ENCODE results near the gene GARIN5A. TPM values are rescaled to one million over a fixed set of nuclear protein-coding genes. Genes with fewer than 3 reads are reported as not detected.

Gene GARIN5A
- polyA plus RNA-seq, 2 of the 4 experiments (the other 2 are of a cell fraction): 1.1 to 1.7 TPM

DNA sequence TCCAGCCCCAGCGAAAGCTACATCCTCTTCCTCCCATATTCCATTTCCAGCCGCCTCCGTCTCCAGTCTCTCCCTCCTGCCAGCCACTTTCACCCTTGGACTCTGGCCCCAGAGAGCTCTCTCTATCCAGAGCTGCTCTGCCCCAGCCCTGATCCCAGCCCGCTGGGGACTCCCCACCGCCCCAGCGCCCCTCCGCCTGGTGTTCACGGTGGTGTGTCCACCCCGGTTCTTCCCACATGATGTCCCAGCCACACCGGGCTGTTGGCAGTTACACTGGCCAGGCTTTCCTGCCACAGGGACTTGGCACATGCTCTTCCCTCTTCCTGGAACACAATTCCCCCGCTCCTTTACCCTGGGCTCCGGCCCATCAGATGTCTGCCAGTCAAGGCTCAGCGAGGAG lies 11.6 kb downstream of the GARIN5A start:
- DNase-seq (ENCODE audit: low read depth in 1 of 2, low spot score in 1 of 2): no peak
- no peak overlapping the region for H3K27ac ChIP-seq
- TF ChIP-seq, protein P1, sequence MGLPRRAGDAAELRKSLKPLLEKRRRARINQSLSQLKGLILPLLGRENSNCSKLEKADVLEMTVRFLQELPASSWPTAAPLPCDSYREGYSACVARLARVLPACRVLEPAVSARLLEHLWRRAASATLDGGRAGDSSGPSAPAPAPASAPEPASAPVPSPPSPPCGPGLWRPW (IDR thresholded peaks at IDR 0.05): no peak
- TF ChIP-seq, protein P2, sequence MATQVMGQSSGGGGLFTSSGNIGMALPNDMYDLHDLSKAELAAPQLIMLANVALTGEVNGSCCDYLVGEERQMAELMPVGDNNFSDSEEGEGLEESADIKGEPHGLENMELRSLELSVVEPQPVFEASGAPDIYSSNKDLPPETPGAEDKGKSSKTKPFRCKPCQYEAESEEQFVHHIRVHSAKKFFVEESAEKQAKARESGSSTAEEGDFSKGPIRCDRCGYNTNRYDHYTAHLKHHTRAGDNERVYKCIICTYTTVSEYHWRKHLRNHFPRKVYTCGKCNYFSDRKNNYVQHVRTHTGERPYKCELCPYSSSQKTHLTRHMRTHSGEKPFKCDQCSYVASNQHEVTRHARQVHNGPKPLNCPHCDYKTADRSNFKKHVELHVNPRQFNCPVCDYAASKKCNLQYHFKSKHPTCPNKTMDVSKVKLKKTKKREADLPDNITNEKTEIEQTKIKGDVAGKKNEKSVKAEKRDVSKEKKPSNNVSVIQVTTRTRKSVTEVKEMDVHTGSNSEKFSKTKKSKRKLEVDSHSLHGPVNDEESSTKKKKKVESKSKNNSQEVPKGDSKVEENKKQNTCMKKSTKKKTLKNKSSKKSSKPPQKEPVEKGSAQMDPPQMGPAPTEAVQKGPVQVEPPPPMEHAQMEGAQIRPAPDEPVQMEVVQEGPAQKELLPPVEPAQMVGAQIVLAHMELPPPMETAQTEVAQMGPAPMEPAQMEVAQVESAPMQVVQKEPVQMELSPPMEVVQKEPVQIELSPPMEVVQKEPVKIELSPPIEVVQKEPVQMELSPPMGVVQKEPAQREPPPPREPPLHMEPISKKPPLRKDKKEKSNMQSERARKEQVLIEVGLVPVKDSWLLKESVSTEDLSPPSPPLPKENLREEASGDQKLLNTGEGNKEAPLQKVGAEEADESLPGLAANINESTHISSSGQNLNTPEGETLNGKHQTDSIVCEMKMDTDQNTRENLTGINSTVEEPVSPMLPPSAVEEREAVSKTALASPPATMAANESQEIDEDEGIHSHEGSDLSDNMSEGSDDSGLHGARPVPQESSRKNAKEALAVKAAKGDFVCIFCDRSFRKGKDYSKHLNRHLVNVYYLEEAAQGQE (IDR thresholded peaks at IDR 0.05): no peak
- TF ChIP-seq GATA3 (IDR thresholded peaks at IDR 0.05; ENCODE audit: borderline replicate concordance) (no peak), EHMT2 (IDR thresholded peaks at IDR 0.05; ENCODE audit: low read depth) (no peak), JUN (IDR thresholded peaks at IDR 0.05) (no peak), RAD21 (conservative IDR thresholded peaks at IDR 0.05 in 1 of 2, IDR thresholded peaks at IDR 0.05 in 1 of 2) (no peak), FOSB (CRISPR knock-in tag; IDR thresholded peaks at IDR 0.05) (no peak), POLR2A (IDR thresholded peaks at IDR 0.05; ENCODE audit: low read length) (no peak), ZC3H11A (IDR thresholded peaks at IDR 0.05) (no peak), ESRRA (IDR thresholded peaks at IDR 0.05; ENCODE audit: borderline replicate concordance, low read length) (no peak), TFCP2L1 (CRISPR knock-in tag; IDR thresholded peaks at IDR 0.05) (no peak), ZSCAN20 (CRISPR knock-in tag; IDR thresholded peaks at IDR 0.05) (no peak), NPAS2 (CRISPR knock-in tag; IDR thresholded peaks at IDR 0.05; ENCODE audit: borderline replicate concordance) (no peak), RCOR1 (IDR thresholded peaks at IDR 0.05; ENCODE audit: low read depth, low read length) (no peak), MAZ (IDR thresholded peaks at IDR 0.05; ENCODE audit: borderline replicate concordance, low read depth, low read length) (no peak)
- TF ChIP-seq, protein P3, sequence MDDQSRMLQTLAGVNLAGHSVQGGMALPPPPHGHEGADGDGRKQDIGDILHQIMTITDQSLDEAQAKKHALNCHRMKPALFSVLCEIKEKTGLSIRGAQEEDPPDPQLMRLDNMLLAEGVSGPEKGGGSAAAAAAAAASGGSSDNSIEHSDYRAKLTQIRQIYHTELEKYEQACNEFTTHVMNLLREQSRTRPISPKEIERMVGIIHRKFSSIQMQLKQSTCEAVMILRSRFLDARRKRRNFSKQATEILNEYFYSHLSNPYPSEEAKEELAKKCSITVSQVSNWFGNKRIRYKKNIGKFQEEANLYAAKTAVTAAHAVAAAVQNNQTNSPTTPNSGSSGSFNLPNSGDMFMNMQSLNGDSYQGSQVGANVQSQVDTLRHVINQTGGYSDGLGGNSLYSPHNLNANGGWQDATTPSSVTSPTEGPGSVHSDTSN (IDR thresholded peaks at IDR 0.05): no peak
- TF ChIP-seq, protein P4, sequence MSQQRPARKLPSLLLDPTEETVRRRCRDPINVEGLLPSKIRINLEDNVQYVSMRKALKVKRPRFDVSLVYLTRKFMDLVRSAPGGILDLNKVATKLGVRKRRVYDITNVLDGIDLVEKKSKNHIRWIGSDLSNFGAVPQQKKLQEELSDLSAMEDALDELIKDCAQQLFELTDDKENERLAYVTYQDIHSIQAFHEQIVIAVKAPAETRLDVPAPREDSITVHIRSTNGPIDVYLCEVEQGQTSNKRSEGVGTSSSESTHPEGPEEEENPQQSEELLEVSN (IDR thresholded peaks at IDR 0.05; ENCODE audit: borderline replicate concordance, low read depth): no peak
- TF ChIP-seq, protein P5, sequence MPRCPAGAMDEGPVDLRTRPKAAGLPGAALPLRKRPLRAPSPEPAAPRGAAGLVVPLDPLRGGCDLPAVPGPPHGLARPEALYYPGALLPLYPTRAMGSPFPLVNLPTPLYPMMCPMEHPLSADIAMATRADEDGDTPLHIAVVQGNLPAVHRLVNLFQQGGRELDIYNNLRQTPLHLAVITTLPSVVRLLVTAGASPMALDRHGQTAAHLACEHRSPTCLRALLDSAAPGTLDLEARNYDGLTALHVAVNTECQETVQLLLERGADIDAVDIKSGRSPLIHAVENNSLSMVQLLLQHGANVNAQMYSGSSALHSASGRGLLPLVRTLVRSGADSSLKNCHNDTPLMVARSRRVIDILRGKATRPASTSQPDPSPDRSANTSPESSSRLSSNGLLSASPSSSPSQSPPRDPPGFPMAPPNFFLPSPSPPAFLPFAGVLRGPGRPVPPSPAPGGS (IDR thresholded peaks at IDR 0.05): no peak
- ChIA-PET CTCF (interaction anchor here (1.3 to 7.5 kb wide), 9 partner anchors 10 to 319 kb away, joined by 3 to 175 read pairs (median 10); partner anchors contain the start of gene NAPSA), POLR2A (interaction anchor here (2.2 kb wide), 1 partner anchor 96 kb away, joined by 6 read pairs; no protein-coding TSS in a partner anchor)
- 90% methylated on average over 6 of the region's 13 CpGs for WGBS (ENCODE audit: missing lambda C conversion rate)
- H3K4me2 ChIP-seq: no peak overlapping the region
- no peak overlapping the region for H3K4me3 ChIP-seq
- no peaks in the 10 kb centered on the region for H3K9me3 ChIP-seq
- no peak for FAIRE-seq
- H3K4me1 ChIP-seq: peaks cover 11% of the 10 kb centered on the region
- no peak for ATAC-seq

DNA sequence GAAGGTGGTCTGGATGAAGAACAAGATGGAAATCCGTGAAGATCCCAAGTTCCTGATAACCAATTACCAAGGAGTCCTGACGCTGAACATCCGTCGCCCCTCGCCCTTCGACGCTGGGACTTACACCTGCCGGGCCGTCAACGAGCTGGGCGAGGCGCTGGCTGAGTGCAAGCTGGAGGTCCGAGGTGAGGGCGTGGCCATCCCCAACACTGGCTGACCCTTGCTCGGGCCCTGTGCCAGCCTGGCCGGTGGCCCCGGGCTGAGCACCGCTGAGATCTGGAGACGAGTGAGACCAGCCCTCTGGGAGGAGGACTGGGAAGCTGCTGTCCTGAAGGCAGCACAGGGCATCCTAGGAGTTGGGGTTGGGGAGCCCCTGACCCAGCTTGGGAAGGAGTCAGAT lies 12.3 kb downstream of the GARIN5A start:
- ChIA-PET CTCF (interaction anchor here (0.7 to 7.5 kb wide), 8 partner anchors 8 to 107 kb away, joined by 3 to 175 read pairs (median 8); partner anchors contain the start of gene NAPSA), POLR2A (interaction anchor here (2.2 kb wide), 1 partner anchor 95 kb away, joined by 6 read pairs; no protein-coding TSS in a partner anchor)
- Histone ChIP-seq H3K4me3 (no peak overlapping the region), H3K27ac (no peak overlapping the region), H3K4me2 (no peak overlapping the region), H3K4me1 (peaks cover 16% of the 10 kb centered on the region), H3K9me3 (no peaks in the 10 kb centered on the region)
- no peak for ATAC-seq
- 61% methylated on average over 16 of the region's 19 CpGs for WGBS (ENCODE audit: missing lambda C conversion rate)
- DNase-seq (ENCODE audit: low read depth in 1 of 2, low spot score in 1 of 2): no peak
- FAIRE-seq: no peak
- no peak for TF ChIP-seq CBX8 (IDR thresholded peaks at IDR 0.05)
- TF ChIP-seq PHF8 (IDR thresholded peaks at IDR 0.05; ENCODE audit: borderline replicate concordance, low read depth): no peak
- no peak for TF ChIP-seq FOSB (CRISPR knock-in tag; IDR thresholded peaks at IDR 0.05)
- no peak for TF ChIP-seq RCOR1 (IDR thresholded peaks at IDR 0.05; ENCODE audit: low read depth, low read length)
- TF ChIP-seq MAFK (IDR thresholded peaks at IDR 0.05; ENCODE audit: partially characterized antibody): no peak
- TF ChIP-seq ZSCAN20 (CRISPR knock-in tag; IDR thresholded peaks at IDR 0.05): no peak
- no peak for TF ChIP-seq HOXA7 (CRISPR knock-in tag; IDR thresholded peaks at IDR 0.05)
- TF ChIP-seq, protein P6, sequence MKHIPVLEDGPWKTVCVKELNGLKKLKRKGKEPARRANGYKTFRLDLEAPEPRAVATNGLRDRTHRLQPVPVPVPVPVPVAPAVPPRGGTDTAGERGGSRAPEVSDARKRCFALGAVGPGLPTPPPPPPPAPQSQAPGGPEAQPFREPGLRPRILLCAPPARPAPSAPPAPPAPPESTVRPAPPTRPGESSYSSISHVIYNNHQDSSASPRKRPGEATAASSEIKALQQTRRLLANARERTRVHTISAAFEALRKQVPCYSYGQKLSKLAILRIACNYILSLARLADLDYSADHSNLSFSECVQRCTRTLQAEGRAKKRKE (CRISPR knock-in tag; IDR thresholded peaks at IDR 0.05; ENCODE audit: low read depth): no peak
- TF ChIP-seq HOXB13 (CRISPR knock-in tag; IDR thresholded peaks at IDR 0.05; ENCODE audit: low read depth): no peak
- no peak for TF ChIP-seq KDM5A (IDR thresholded peaks at IDR 0.05)
- no peak for TF ChIP-seq SREBF2 (IDR thresholded peaks at IDR 0.05)
- TF ChIP-seq HEYL (CRISPR knock-in tag; IDR thresholded peaks at IDR 0.05): no peak
- TF ChIP-seq, protein P5 (IDR thresholded peaks at IDR 0.05): no peak
- no peak for TF ChIP-seq ZFP36 (IDR thresholded peaks at IDR 0.05; ENCODE audit: borderline replicate concordance, partially characterized antibody)
- TF ChIP-seq HDAC2 (IDR thresholded peaks at IDR 0.05): no peak
